HG03139 (cell line): ENCODE results near the gene EPB41L1.

Source experiments
- ATAC-seq: cut with Tn5 transposase; IDR thresholded peaks from one replicate; pipeline ENCODE4 v1.9.1; 2021; ENCODE audit not compliant: unreplicated experiment

The EPB41L1 gene

GRCh38 chr20:36275011-36275410 lies 120.5 kb downstream of the EPB41L1 start:
- no peak for ATAC-seq

- no peak for ATAC-seq
Measured at GRCh38 chr20:36275441-36276189, 121.1 kb downstream of the EPB41L1 start.

GRCh38 chr20:36277546-36277945 lies 123.0 kb downstream of the EPB41L1 start:
- no peak for ATAC-seq

- ATAC-seq: no peak
Measured at GRCh38 chr20:36279362-36279761, 124.8 kb downstream of the EPB41L1 start.

GRCh38 chr20:36279776-36280175 lies 125.2 kb downstream of the EPB41L1 start:
- ATAC-seq: no peak

- ATAC-seq: no peak
Measured at GRCh38 chr20:36281785-36282380, 127.3 kb downstream of the EPB41L1 start.
